DOHH2 (cell line): ENCODE measurements around the gene SLC16A10.
"Not testable (repeated sequence)": the region's sequence is repeated elsewhere in the genome, so short reads cannot be mapped to it uniquely, and the experiment has no call there.

Experiments used
- H3F3A ChIP-seq: fragments of 200-600 bp; sonication (generic), shearing (Covaris generic); 2 replicates; pipeline ENCODE4 v1.6.0; 2016; ENCODE audit warnings: antibody characterized with exemption, mild to moderate bottlenecking; ENCODE audit not compliant: control insufficient read depth, insufficient read depth
- H3K27ac ChIP-seq: fragments of 200-600 bp; sonication (generic); 2 replicates; pipeline ENCODE4 v1.5.1; 2014; ENCODE audit warnings: low read depth, mild to moderate bottlenecking, low read length, moderate library complexity
- H3K27me3 ChIP-seq: fragments of 200-600 bp; sonication (generic); 2 replicates; pipeline ENCODE4 v1.6.1; 2014; ENCODE audit warnings: mild to moderate bottlenecking, low read length, mixed read lengths; ENCODE audit not compliant: control insufficient read depth
- H3K36me3 ChIP-seq: fragments of 200-600 bp; sonication (generic); 2 replicates; pipeline ENCODE4 v1.6.1; 2014; ENCODE audit warnings: mild to moderate bottlenecking, low read length, moderate library complexity, mixed read lengths; ENCODE audit not compliant: control insufficient read depth
- H3K4me1 ChIP-seq: fragments of 200-600 bp; sonication (generic); 2 replicates; pipeline ENCODE4 v1.6.1; 2014; ENCODE audit warnings: mild to moderate bottlenecking, low read length, mixed read lengths; ENCODE audit not compliant: control insufficient read depth
- H3K4me2 ChIP-seq: fragments of 200-600 bp; sonication (generic); 2 replicates; pipeline ENCODE4 v1.6.0; 2014; ENCODE audit warnings: mild to moderate bottlenecking, low read length, moderate library complexity
- H3K4me3 ChIP-seq: fragments of 200-600 bp; sonication (generic); 2 replicates; pipeline ENCODE4 v1.5.1; 2014; ENCODE audit warnings: mild to moderate bottlenecking, low read length, mixed read lengths
- H3K79me2 ChIP-seq: fragments of 200-600 bp; sonication (generic); 2 replicates; pipeline ENCODE4 v1.6.1; 2014; ENCODE audit warnings: mild to moderate bottlenecking, low read length, mixed read lengths; ENCODE audit not compliant: control insufficient read depth
- H3K9me2 ChIP-seq: fragments of 200-600 bp; sonication (generic); replicated peaks from 2 replicates; pipeline ENCODE4 v1.6.1; 2014; ENCODE audit warnings: mild to moderate bottlenecking, low read length, mixed read lengths; ENCODE audit not compliant: control insufficient read depth
- H3K9me3 ChIP-seq: fragments of 200-600 bp; sonication (generic); 2 replicates; pipeline ENCODE4 v1.6.1; 2014; ENCODE audit warnings: antibody characterized with exemption, low read length, mixed read lengths; ENCODE audit not compliant: control insufficient read depth, insufficient read depth
- H4K20me1 ChIP-seq: fragments of 200-600 bp; sonication (generic); 2 replicates; pipeline ENCODE4 v1.6.0; 2014; ENCODE audit warnings: low read depth, mild to moderate bottlenecking, antibody characterized with exemption, low read length, moderate library complexity; ENCODE audit not compliant: control insufficient read depth, insufficient read depth
- CTCF ChIP-seq: fragments of 200-600 bp; sonication (generic); IDR thresholded peaks from one replicate; pipeline ENCODE4 v1.5.1; 2014; ENCODE audit warnings: antibody characterized with exemption, mild to moderate bottlenecking, low read depth, low read length; ENCODE audit not compliant: poor library complexity, severe bottlenecking
- EZH2phosphoT487 ChIP-seq: fragments of 200-600 bp; sonication (generic); IDR thresholded peaks from 2 replicates; pipeline ENCODE4 v1.6.1; 2017; ENCODE audit warnings: borderline replicate concordance, mild to moderate bottlenecking, antibody characterized with exemption, low read length, moderate library complexity, mixed read lengths

Gene SLC16A10

GRCh38 chr6:111201764-111202163, 114.5 kb downstream of the SLC16A10 start:
- H3F3A ChIP-seq = no peaks in the 10 kb centered on the region
- TF ChIP-seq CTCF = no peak
- no peak for TF ChIP-seq EZH2phosphoT487
- H3K4me3 ChIP-seq = no peak overlapping the region
- H4K20me1 ChIP-seq = no peaks in the 10 kb centered on the region
- no peaks in the 10 kb centered on the region for H3K9me3 ChIP-seq
- H3K27me3 ChIP-seq = 0 out of 2 replicates have a peak, but pooled peaks cover 3% of the 10 kb centered on the region
- no peaks in the 10 kb centered on the region for H3K36me3 ChIP-seq
- no peak overlapping the region for H3K27ac ChIP-seq
- H3K4me2 ChIP-seq = no peak overlapping the region
- no peaks in the 10 kb centered on the region for H3K4me1 ChIP-seq
- H3K79me2 ChIP-seq = no peaks in the 10 kb centered on the region
- no peaks in the 10 kb centered on the region for H3K9me2 ChIP-seq

DNA sequence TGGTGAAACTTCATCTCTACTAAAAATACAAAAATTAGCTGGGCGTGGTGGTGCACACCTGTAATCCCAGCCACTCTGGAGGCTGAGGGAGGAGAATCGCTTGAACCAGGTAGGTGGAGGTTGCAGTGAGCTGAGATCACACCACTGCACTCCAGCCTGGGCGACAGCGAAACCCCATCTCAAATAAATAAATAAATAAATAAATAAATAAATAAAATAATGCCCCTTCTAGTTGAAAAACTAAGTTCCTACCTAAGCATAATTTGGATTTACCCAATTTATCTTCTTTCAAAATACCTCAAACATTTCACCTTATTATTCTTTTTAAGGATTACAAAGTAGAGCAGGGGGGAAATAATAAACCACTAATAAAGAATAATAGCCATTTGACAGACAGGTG, 116.2 kb downstream of the SLC16A10 start:
- H3K79me2 ChIP-seq, H3F3A ChIP-seq, H3K36me3 ChIP-seq, H3K9me3 ChIP-seq, H4K20me1 ChIP-seq, H3K4me3 ChIP-seq, H3K9me2 ChIP-seq, H3K27me3 ChIP-seq, H3K27ac ChIP-seq, H3K4me2 ChIP-seq, H3K4me1 ChIP-seq: not testable (repeated sequence)

GRCh38 chr6:111204305-111204704, 117.0 kb downstream of the SLC16A10 start:
- Histone ChIP-seq H3K79me2 (no peaks in the 10 kb centered on the region), H3F3A (no peaks in the 10 kb centered on the region), H3K4me2 (no peak overlapping the region), H3K9me3 (no peaks in the 10 kb centered on the region), H3K36me3 (no peaks in the 10 kb centered on the region), H4K20me1 (no peaks in the 10 kb centered on the region), H3K4me1 (no peaks in the 10 kb centered on the region), H3K9me2 (no peaks in the 10 kb centered on the region), H3K4me3 (no peak overlapping the region), H3K27me3 (peaks cover 6% of the 10 kb centered on the region; the same call in 1 of the 2 replicates), H3K27ac (no peak overlapping the region)
- TF ChIP-seq CTCF = no peak
- TF ChIP-seq EZH2phosphoT487 = no peak

- Histone ChIP-seq H3K27ac (no peak overlapping the region), H3F3A (no peaks in the 10 kb centered on the region), H3K9me3 (no peaks in the 10 kb centered on the region), H3K4me1 (no peaks in the 10 kb centered on the region), H3K79me2 (no peaks in the 10 kb centered on the region), H3K36me3 (no peaks in the 10 kb centered on the region), H4K20me1 (no peaks in the 10 kb centered on the region), H3K4me2 (no peak overlapping the region), H3K4me3 (no peak overlapping the region), H3K9me2 (no peaks in the 10 kb centered on the region), H3K27me3 (peaks cover 6% of the 10 kb centered on the region; the same call in 1 of the 2 replicates)
- TF ChIP-seq EZH2phosphoT487 (no peak), CTCF (no peak)
These were observed 117.6 kb downstream of the SLC16A10 start for GRCh38 chr6:111204881-111205280.
